GM13977 (cell line): Measurements from ENCODE around the gene SMCO1.
A peak's percentile ranks its signal among the peaks of the same experiment; 100 is the strongest.
"Not testable (repeated sequence)": the region's sequence is repeated elsewhere in the genome, so short reads cannot be mapped to it uniquely, and the experiment has no call there.

ENCODE experiments used
- DNase-seq: peaks from one replicate; pipeline ENCODE4 v3.0.0; 2012; ENCODE audit warnings: low spot score
- in situ Hi-C: fragments of 300-500 bp; cut with MboI; formaldehyde crosslinking; loops from one replicate; pipeline ENCODE4 v1.12.0; 2022; ENCODE audit warnings: low sequenced_read_pairs, low pct_unique_long_range_greater_than_20kb, mixed read lengths, inconsistent platforms; ENCODE audit not compliant: unreplicated experiment
- TF ChIP-seq, protein P1 (sequence below): IDR thresholded peaks from 2 replicates; pipeline ENCODE4 v1.5.1; 2012; ENCODE audit warnings: mild to moderate bottlenecking, control low read depth; ENCODE audit not compliant: insufficient read depth; ENCODE audit errors: extremely low read depth, missing control alignments

The SMCO1 gene

DNA sequence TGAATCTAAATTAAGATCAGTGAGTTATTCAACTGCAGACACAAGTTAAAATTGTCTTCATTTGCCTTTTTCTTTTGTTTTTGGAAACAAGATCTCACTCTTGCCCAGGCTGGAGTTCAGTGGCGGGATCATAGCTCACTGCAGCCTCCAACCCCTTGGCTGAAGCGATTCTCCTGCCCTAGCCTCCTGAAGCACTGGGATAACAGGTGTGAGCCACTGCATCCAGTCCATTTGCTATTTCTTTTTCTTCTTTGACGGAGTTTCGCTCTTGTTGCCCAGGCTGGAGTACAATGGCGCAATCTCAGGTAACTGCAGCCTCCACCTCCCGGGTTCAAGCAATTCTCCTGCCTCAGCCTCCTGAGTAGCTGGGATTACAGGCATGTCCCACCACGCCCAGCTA, 21.9 kb downstream of the SMCO1 start:
- in situ Hi-C loops, result loop anchor here (25.0 kb wide), 1 partner anchor 231 kb away; no protein-coding TSS in a partner anchor
- DNase-seq, result no peak
- TF ChIP-seq, protein P1, sequence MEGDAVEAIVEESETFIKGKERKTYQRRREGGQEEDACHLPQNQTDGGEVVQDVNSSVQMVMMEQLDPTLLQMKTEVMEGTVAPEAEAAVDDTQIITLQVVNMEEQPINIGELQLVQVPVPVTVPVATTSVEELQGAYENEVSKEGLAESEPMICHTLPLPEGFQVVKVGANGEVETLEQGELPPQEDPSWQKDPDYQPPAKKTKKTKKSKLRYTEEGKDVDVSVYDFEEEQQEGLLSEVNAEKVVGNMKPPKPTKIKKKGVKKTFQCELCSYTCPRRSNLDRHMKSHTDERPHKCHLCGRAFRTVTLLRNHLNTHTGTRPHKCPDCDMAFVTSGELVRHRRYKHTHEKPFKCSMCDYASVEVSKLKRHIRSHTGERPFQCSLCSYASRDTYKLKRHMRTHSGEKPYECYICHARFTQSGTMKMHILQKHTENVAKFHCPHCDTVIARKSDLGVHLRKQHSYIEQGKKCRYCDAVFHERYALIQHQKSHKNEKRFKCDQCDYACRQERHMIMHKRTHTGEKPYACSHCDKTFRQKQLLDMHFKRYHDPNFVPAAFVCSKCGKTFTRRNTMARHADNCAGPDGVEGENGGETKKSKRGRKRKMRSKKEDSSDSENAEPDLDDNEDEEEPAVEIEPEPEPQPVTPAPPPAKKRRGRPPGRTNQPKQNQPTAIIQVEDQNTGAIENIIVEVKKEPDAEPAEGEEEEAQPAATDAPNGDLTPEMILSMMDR, result no peak

DNA sequence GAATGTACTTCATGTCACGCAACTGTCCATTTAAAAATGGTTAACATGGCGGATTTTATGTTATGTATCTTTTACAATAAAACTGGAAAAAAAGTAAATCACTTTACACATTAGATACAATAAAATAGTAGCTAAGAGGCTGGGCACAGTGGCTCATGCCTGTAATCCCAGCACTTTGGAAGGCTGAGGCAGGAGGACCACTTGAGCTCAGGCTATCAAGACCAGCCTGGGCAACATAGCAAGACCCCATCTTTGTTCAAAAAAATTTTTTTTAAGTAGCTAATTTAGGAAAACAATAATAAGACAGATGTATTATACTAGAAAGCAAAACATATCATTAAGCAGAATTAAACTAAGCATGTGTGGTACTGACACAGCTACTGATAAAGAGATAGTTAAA, 23.1 kb downstream of the SMCO1 start:
- TF ChIP-seq, protein P1, result no peak
- in situ Hi-C loops, result loop anchor here (25.0 kb wide), 1 partner anchor 230 kb away; no protein-coding TSS in a partner anchor

DNA sequence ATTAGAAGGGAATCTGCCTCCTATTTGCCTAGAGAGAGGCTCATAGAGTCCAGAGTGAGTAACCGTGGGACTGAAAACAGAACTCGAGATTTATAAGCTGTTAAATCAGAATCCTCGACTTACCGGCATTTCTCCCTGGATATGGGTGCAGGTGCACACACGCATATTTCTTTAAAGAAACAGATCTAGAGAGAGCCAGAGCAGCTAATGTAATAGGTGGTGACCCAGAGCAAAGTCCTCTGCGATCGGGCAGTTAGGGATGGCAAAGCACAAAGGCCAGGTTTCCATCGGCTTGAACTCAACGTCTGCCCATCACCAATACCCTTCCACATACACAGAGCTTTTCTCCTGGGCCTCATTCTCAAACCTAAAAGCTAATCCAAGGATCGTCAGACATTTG, 25.4 kb downstream of the SMCO1 start:
- TF ChIP-seq, protein P1, result no peak
- in situ Hi-C loops, result loop anchor here (25.0 kb wide), 1 partner anchor 227 kb away; no protein-coding TSS in a partner anchor
- DNase-seq, result no peak

More for the DNA sequence above, 23.1 kb downstream of the SMCO1 start:
- DNase-seq, result no peak

DNA sequence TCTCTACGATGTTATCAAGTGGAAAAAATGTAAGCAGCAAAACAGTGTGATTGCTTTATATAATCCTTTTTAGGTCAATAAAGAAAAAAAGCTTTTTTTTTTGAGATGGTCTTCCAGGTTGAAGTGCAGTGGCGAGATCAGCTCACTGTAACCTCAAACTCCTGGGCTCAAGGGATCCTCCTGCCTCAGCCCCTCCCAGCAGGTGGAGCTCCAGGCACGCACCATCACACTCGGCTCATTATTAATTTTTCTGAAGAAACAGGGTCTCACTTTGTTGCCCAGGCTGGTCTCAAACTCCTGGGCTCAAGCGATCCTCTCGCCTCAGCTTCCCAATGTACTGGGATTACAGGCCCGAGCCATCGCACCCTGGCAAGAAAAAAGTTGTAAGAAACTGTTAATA, 28.9 kb downstream of the SMCO1 start:
- DNase-seq, result no peak
- TF ChIP-seq, protein P1, result peak; percentile 51
- in situ Hi-C loops, result loop anchor here (25.0 kb wide), 1 partner anchor 224 kb away; no protein-coding TSS in a partner anchor

DNA sequence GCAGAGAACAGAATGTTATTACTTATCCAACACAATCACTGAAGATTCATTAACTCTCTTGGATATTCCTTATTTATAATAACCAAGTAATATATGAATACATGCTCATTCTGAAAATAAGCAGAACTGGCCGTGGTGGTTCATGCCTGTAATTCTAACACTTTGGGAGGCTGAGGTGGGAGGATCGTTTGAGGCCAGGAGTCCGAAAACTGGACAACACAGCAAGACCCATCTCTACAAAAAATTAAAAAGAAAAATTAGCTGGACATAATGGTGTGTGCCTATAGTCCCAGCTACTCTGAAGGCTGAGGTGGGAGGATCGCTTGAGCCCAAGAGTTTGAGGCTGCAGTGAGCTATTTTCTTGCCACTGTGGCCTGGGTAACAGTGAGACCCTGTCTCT, 37.5 kb downstream of the SMCO1 start:
- in situ Hi-C loops, result loop anchor here (25.0 kb wide), 1 partner anchor 215 kb away; no protein-coding TSS in a partner anchor
- TF ChIP-seq, protein P1, result no peak
- no peak for DNase-seq

DNA sequence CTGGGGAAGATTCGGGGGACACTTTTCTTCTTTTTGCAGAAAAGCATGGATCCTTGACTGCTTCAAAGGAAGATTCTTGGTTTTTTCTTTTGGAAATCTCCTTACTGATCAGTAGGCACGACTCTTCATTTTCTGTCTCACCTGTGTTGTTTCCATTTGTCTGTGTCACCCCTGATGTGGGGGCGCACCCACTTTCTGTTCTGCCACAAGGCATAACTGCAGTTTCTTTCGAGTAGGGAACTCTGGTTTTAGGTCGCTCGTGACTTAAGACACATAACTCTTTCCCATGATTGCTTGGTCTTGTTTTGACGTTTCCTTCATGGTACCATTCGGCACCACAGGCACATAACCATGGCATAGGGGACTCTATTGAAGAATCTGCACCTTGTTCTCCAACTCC, 42.9 kb downstream of the SMCO1 start:
- TF ChIP-seq, protein P1, result no peak
- DNase-seq, result no peak
- in situ Hi-C loops, result no loop called here

DNA sequence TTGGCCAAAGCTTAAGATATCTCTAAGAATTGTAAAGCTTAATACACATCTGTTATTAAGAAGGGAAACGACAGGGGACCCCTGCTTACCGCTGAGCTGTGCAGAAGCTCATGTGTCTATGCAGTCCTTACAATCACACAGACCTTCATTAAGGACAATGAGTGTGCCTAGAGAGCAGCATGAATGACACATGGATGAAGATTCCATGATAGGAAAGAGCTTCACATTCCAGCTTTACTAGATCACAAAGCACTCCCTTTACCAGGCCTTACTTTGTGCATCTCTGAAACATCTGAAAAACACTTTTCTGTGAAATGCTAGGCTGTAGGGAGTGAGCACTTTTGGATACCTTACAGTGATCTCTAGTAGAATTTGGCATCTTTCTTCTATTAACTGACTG, 43.6 kb downstream of the SMCO1 start:
- TF ChIP-seq, protein P1, result no peak

DNA sequence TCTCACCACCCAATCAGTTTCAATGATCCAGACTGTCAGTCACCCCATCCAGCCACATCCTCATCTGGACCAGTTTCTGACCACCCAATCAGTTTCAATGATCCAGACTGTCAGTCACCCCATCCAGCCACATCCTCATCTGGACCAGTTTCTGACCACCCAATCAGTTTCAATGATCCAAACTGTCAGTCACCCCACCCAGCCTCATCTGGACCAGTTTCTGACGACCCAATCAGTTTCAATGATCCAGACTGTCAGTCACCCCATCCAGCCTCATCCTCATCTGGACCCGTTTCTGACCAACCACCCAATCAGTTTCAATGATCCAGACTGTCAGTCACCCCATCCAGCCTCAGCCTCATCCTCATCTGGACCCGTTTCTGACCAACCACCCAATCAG, 45.0 kb downstream of the SMCO1 start:
- in situ Hi-C loops, result not testable (repeated sequence)

More for the DNA sequence above, 43.6 kb downstream of the SMCO1 start:
- DNase-seq, result no peak
- in situ Hi-C loops, result no loop called here

More for the DNA sequence above, 45.0 kb downstream of the SMCO1 start:
- not testable (repeated sequence) for DNase-seq
